Heart right ventricle (tissue), 16 donors: ENCODE measurements around the gene NLRX1. TPM values are rescaled to one million over a fixed set of nuclear protein-coding genes. Genes with fewer than 3 reads are reported as not detected.

Experiments used
- ATAC-seq, 8 donors: fragments of 200-7000 bp; cut with Tn5 transposase; one replicate each; pipeline ENCODE4 v1.9.1; 2020; ENCODE audit warnings: mild to moderate bottlenecking in 8 of 8, moderate library complexity in 8 of 8, moderate number of reproducible peaks in 1 of 8
- DNase-seq, 2 donors: peaks; one replicate each; pipeline ENCODE4 v3.0.0-alpha.2; 2020
- H3K27ac ChIP-seq, 10 donors: fragments of 200-600 bp; sonication (generic) in 2 of 10; one replicate each; pipeline versions ENCODE4 v1.5.0 to v1.8.0; 2020 to 2022; ENCODE audit warnings: mild to moderate bottlenecking in 3 of 10
- H3K27me3 ChIP-seq, 7 donors: fragments of 200-600 bp; one replicate each; pipeline ENCODE4 v1.8.0; 2021 to 2022; ENCODE audit warnings: mild to moderate bottlenecking in 2 of 7
- H3K36me3 ChIP-seq, 9 donors: fragments of 200-600 bp; sonication (generic) in 1 of 9; one replicate each; pipeline versions ENCODE4 v1.5.0 to v1.8.0; 2020 to 2022; ENCODE audit warnings: mild to moderate bottlenecking in 2 of 9
- H3K4me1 ChIP-seq, 9 donors: fragments of 200-600 bp; sonication (generic) in 1 of 9; one replicate each; pipeline versions ENCODE4 v1.5.0 to v1.8.0; 2020 to 2022; ENCODE audit warnings: mild to moderate bottlenecking in 4 of 9
- H3K4me3 ChIP-seq, 10 donors: fragments of 200-600 bp; sonication (generic) in 2 of 10; one replicate each; pipeline versions ENCODE4 v1.5.0 to v1.8.0; 2020 to 2022; ENCODE audit warnings: mild to moderate bottlenecking in 7 of 10, moderate library complexity in 2 of 10
- H3K9me3 ChIP-seq, 11 donors: fragments of 200-600 bp in 10 of 11; sonication (generic) in 2 of 11; one replicate each; pipeline versions ENCODE4 v1.5.0 to v1.8.0; 2013 to 2022; ENCODE audit warnings: mild to moderate bottlenecking in 2 of 11, control low read depth in 1 of 11, moderate library complexity in 1 of 11
- CTCF ChIP-seq, 9 donors: fragments of 200-600 bp; sonication (generic) in 2 of 9; IDR thresholded peaks; one replicate each; pipeline versions ENCODE4 v1.5.0 to v1.8.0; 2021 to 2022; ENCODE audit warnings: antibody characterized with exemption in 9 of 9, mild to moderate bottlenecking in 5 of 9, moderate library complexity in 1 of 9
- WGBS, 2 donors: extraction: QIAGEN DNeasy Blood & Tissue Kit; methylation state at CpG; one replicate each; pipeline ENCODE4 v1.1.7; 2013; ENCODE audit warnings: inconsistent platforms in 1 of 2; 5-methylcytosine and 5-hydroxymethylcytosine counted together
- intact Hi-C, 10 donors: fragments of 100-400 bp; cut with DNase I; formaldehyde crosslinking; loops; one replicate each; pipeline versions ENCODE4 v1.11.1 to v1.14.2; 2022
- polyA plus RNA-seq, 2 donors: library from polyadenylated mRNA; stranded (reverse); fragments of 200-250 nt; gene quantifications; one replicate each; pipeline ENCODE4 v1.2.3, GENCODE V29; 2013
- total RNA-seq, 10 donors: library from RNA; stranded (reverse); fragmentation: NEBNext Ultra II Directional in 3 of 10; extraction: Animal tissue kit (Norgen Biotek cat#: 25700) in 3 of 10; gene quantifications; one replicate each; pipeline versions ENCODE4 v1.2.1 to v1.2.4, GENCODE V29; 2021 to 2023
- donor health status: Arrhythmogenic right ventricular cardiomyopathy.
- donor health status: ischemic (EF 13 %, LVEDD 7.1; RV severe dilation, severe dysfunction).
- donor health status: healthy with polysubstance abuse.
- donor health status: DM: no; HTN: yes; CAD: no.
- donor health status: DM: no; HTN: no; CAD: no.
- donor health status: ischemic (EF 25% LVEDD 6.9; RV normal size, moderate dysfunction).
- donor health status: ischemic (EF 25% LVEDD 5.7; RV mildly dilated, moderate dysfunction).
- donor health status: healthy.
- donor health status: DM: yes; HTN: yes; CAD: no.
- donor health status: Ischemic cardiomyopathy.
- donor health status: ischemic (EF 35%, LVEDD 5.7; RV mildly dilated, moderate dysfunction).
- donor health status: nonischemic (EF 11% LVEDD 7.7; RV severe dilation, severe dysfunction).
- donor health status: DM: yes; HTN: yes; CAD: no.
- donor health status: PGD.
- donor health status: ischemic (EF 29% LVEDD 5.4; RV normal size, mild dysfunction).
- donor health status: nonischemic (EF 23%, LVEDD 6.1; RV moderate dilation, normal function).

Gene NLRX1
- total and polyA plus RNA-seq, 12 donors, result 7.9 to 39.3 (median 31.7) TPM

GRCh38 chr11:119204066-119204465 lies 35.5 kb downstream of the NLRX1 start:
- intact Hi-C loops, result loop anchor here in 5 of 10 donors (2.0 to 10.0 kb wide), 6 partner anchors 37 to 131 kb away; partner anchors contain the start of genes NLRX1 (in 1 of the 5) and RNF26 (in 1 of the 5)
- no peak for TF ChIP-seq CTCF (IDR thresholded peaks at IDR 0.05)
- DNase-seq (no peak), ATAC-seq (no peak)
- Histone ChIP-seq H3K4me1 (peaks cover 0 to 35% (median 23%) of the 10 kb centered on the region in 9 donors), H3K27me3 (no peaks in the 10 kb centered on the region), H3K9me3 (no peaks in the 10 kb centered on the region), H3K4me3 (no peak overlapping the region), H3K27ac (no peak overlapping the region), H3K36me3 (no peaks in the 10 kb centered on the region)
- 94 to 96% methylated on average over 9 of the region's 9 CpGs for WGBS, 2 donors

GRCh38 chr11:119205080-119205479 lies 36.6 kb downstream of the NLRX1 start:
- Histone ChIP-seq H3K27ac (peak overlapping the region in 9 of 10 donors; percentile 92 to 98 (median 97)), H3K4me1 (peaks cover 0 to 45% (median 23%) of the 10 kb centered on the region in 9 donors), H3K36me3 (no peaks in the 10 kb centered on the region), H3K9me3 (no peaks in the 10 kb centered on the region), H3K4me3 (peak overlapping the region in 6 of 10 donors; percentile 89 to 100 (median 97)), H3K27me3 (no peaks in the 10 kb centered on the region)
- ATAC-seq (peak in 1 of 8 donors; percentile 18), DNase-seq (peak in 1 of 2 donors; percentile 36)
- no peak for TF ChIP-seq CTCF (IDR thresholded peaks at IDR 0.05)
- intact Hi-C loops, result loop anchor here (2.0 to 10.0 kb wide), 11 partner anchors 38 to 130 kb away; partner anchors contain the start of genes MCAM (in 1 of the 10), NLRX1 (in 1 of the 10) and RNF26 (in 1 of the 10)
- 47 to 50% methylated on average over 10 of the region's 10 CpGs for WGBS, 2 donors

- Histone ChIP-seq H3K4me3 (peak within 1 kb of the TSS; percentile 85 to 100 (median 94)), H3K27me3 (no peaks in the 10 kb centered on the region), H3K9me3 (no peaks in the 10 kb centered on the region), H3K4me1 (peaks cover 0 to 49% (median 23%) of the 10 kb centered on the region in 9 donors), H3K36me3 (no peaks in the 10 kb centered on the region), H3K27ac (peak within 1 kb of the TSS; percentile 85 to 98 (median 97))
- ATAC-seq, result peak; percentile 97 to 98 (median 98)
- intact Hi-C loops, result loop anchor here (2.0 to 10.0 kb wide), 12 partner anchors 39 to 129 kb away; partner anchors contain the start of genes MCAM (in 1 of the 10), NLRX1 (in 1 of the 10) and RNF26 (in 1 of the 10)
- 0 to 1% methylated on average over 40 to 88 of the region's 88 CpGs for WGBS, 2 donors
- DNase-seq, result peak; percentile 97
- peak; percentile 89 to 100 (median 94) for TF ChIP-seq CTCF (IDR thresholded peaks at IDR 0.05)
These were observed 37.3 kb downstream of the NLRX1 start, which contains the start of gene CBL for GRCh38 chr11:119205574-119206510. TSS of gene CBL (plus strand) at chr11:119206339. CDS start at chr11:119206418, 79 bp downstream.
